Measurements from ENCODE around the gene HES5. TPM values are rescaled to one million over a fixed set of nuclear protein-coding genes. Genes with fewer than 3 reads are reported as not detected.
A peak's percentile ranks its signal among the peaks of the same experiment; 100 is the strongest.

HES5 gene
- total RNA-seq, 1 experiment from 2014 or later: not detected

- no peak overlapping the region for H2BK20ac ChIP-seq (ENCODE audit: low read depth, low read length, poor library complexity, severe bottlenecking)
- H2BK12ac ChIP-seq (ENCODE audit: insufficient read length, low read depth, low read length): no peak overlapping the region
- H2AK5ac ChIP-seq (ENCODE audit: insufficient read length, low read length): no peak overlapping the region
- H3K79me2 ChIP-seq (ENCODE audit: insufficient read depth, low read length): no peaks in the 10 kb centered on the region
- H3K36me3 Mint-ChIP-seq (ENCODE audit: insufficient read depth in 1 of 3, low read depth in 3 of 3): 0 out of 7 replicates have a peak, but pooled peaks cover 0 to 7% (median 0%) of the 10 kb centered on the region in 3 experiments
- no peak for TF ChIP-seq CTCF (conservative IDR thresholded peaks at IDR 0.05)
- H3K23me2 ChIP-seq (ENCODE audit: insufficient read length, low read depth, low read length, poor library complexity, severe bottlenecking): no peaks in the 10 kb centered on the region
- H4K20me1 ChIP-seq (ENCODE audit: control insufficient read depth, insufficient read depth, insufficient read length): no peaks in the 10 kb centered on the region
- H3K9me3 Mint-ChIP-seq: peaks cover 11 to 12% of the 10 kb centered on the region in 2 experiments
- H3K4me1 Mint-ChIP-seq: no peaks in the 10 kb centered on the region
- no peak overlapping the region for H3K56ac ChIP-seq (ENCODE audit: insufficient read length, low read depth, low read length)
- no peak for DNase-seq
- no peak overlapping the region for H3K18ac ChIP-seq (ENCODE audit: insufficient read length, low read depth, low read length)
- no peaks in the 10 kb centered on the region for H3K27me3 ChIP-seq (ENCODE audit: insufficient read depth, low read length)
- H3K4me2 ChIP-seq (ENCODE audit: insufficient read depth, insufficient read length, low read length): no peak overlapping the region
- H2BK15ac ChIP-seq (ENCODE audit: low read depth, low read length): no peak overlapping the region
- H3K27ac ChIP-seq (ENCODE audit: insufficient read length, low read depth, low read length): no peak overlapping the region
- H2BK5ac ChIP-seq (ENCODE audit: insufficient read length, low read length): no peak overlapping the region
- H4K8ac ChIP-seq (replicated peaks; ENCODE audit: insufficient read length, low read depth, low read length): no peak overlapping the region
- no peak overlapping the region for H3K4ac ChIP-seq (ENCODE audit: low read depth, low read length)
- H3K4me1 ChIP-seq (ENCODE audit: insufficient read depth, low read length): no peaks in the 10 kb centered on the region
- H2BK120ac ChIP-seq (ENCODE audit: low read depth, low read length, poor library complexity, severe bottlenecking): no peak overlapping the region
- no peak overlapping the region for H3K9ac ChIP-seq (ENCODE audit: extremely low read depth, insufficient read length, low read length)
- H3K23ac ChIP-seq (ENCODE audit: insufficient read length, low read depth, low read length): no peak overlapping the region
- no peak overlapping the region for H3T11ph ChIP-seq (ENCODE audit: low read length)
- H3K27ac Mint-ChIP-seq: no peak overlapping the region
- no peak overlapping the region for H4K5ac ChIP-seq (ENCODE audit: insufficient read length, low read depth, low read length)
- no peaks in the 10 kb centered on the region for H3K79me1 ChIP-seq (ENCODE audit: insufficient read depth, low read depth, low read length, poor library complexity, severe bottlenecking)
- H3K27me3 Mint-ChIP-seq (ENCODE audit: low read depth): peaks cover 23% of the 10 kb centered on the region
- H2AFZ ChIP-seq (ENCODE audit: low read length): no peak overlapping the region
- H3K4me3 Mint-ChIP-seq: peak overlapping the region in 1 of 2 experiments; percentile 12; a peak in 1 of 5 replicates
- H3K14ac ChIP-seq (ENCODE audit: insufficient read depth, low read length): no peak overlapping the region
- H3K9me3 ChIP-seq (ENCODE audit: control insufficient read depth, low read depth, low read length): no peaks in the 10 kb centered on the region
- WGBS (ENCODE audit: extremely low coverage, insufficient read length, low lambda C conversion rate): no CpG with 5 or more reads among the region's 16 CpGs
- no peak overlapping the region for H4K91ac ChIP-seq (ENCODE audit: insufficient read length, low read depth, low read length)
These were observed 46.1 kb downstream of the HES5 start for GRCh38 chr1:2483970-2484369.
